ENCODE measurements around the gene LETM1. TPM values are rescaled to one million over a fixed set of nuclear protein-coding genes. Genes with fewer than 3 reads are reported as not detected.

LETM1 gene
- 56.1 and 58.0 TPM in 2 replicates for total RNA-seq (2014; rRNA removed)
- 19.1 TPM for polyA plus RNA-seq (2012)

- peak; percentile 94 for DNase-seq (ENCODE audit: low read depth)
These were observed at the start of gene LETM1 for GRCh38 chr4:1856071-1856942. TSS of gene LETM1 (minus strand) at chr4:1856156. CDS start at chr4:1855950, 206 bp downstream.

DNA sequence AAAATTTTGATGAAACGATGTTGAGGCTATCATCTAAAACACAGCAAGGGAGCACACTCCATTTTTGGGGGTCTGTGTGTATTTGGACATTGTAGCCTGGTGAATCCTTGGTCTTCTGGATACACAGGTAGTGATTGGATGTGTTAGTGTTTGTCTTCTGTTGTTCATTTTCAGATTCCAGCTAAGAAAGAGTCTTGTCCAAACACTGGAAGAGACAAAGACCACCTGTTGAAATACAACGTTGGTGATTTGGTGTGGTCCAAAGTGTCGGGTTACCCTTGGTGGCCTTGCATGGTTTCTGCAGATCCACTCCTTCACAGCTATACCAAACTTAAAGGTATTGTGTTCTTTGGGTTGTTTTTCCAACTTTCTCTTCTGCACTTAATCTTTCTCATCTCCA lies 48.1 kb upstream of the LETM1 start:
- no peak for DNase-seq (ENCODE audit: low read depth)

GRCh38 chr4:1903035-1903434 lies 47.1 kb upstream of the LETM1 start:
- no peak for DNase-seq (ENCODE audit: low read depth)

GRCh38 chr4:1902243-1902642 lies 46.3 kb upstream of the LETM1 start:
- no peak for DNase-seq (ENCODE audit: low read depth)

DNA sequence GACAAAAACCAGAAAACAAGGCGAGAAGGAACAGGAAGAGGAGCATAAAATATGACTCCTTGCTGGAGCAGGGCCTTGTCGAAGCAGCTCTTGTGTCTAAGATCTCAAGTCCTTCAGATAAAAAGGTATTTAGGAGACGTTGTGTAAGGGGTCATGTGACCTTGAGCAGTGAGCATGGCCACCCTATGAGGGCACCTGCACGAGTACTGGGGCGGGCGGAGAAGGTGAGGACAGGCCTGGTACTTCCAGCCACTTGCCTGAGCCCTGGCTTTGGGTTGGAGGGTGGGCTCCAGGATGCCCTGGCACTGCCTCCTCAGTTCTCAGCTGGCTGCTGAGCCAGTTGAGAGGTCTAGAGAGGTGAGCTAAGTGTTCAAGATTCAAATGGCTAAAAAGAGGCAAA lies 45.2 kb upstream of the LETM1 start:
- no peak for DNase-seq (ENCODE audit: low read depth)

GRCh38 chr4:1900624-1901023 lies 44.7 kb upstream of the LETM1 start:
- DNase-seq (ENCODE audit: low read depth): no peak

- DNase-seq (ENCODE audit: low read depth): no peak
These were observed 44.1 kb upstream of the LETM1 start for GRCh38 chr4:1900087-1900433.

DNA sequence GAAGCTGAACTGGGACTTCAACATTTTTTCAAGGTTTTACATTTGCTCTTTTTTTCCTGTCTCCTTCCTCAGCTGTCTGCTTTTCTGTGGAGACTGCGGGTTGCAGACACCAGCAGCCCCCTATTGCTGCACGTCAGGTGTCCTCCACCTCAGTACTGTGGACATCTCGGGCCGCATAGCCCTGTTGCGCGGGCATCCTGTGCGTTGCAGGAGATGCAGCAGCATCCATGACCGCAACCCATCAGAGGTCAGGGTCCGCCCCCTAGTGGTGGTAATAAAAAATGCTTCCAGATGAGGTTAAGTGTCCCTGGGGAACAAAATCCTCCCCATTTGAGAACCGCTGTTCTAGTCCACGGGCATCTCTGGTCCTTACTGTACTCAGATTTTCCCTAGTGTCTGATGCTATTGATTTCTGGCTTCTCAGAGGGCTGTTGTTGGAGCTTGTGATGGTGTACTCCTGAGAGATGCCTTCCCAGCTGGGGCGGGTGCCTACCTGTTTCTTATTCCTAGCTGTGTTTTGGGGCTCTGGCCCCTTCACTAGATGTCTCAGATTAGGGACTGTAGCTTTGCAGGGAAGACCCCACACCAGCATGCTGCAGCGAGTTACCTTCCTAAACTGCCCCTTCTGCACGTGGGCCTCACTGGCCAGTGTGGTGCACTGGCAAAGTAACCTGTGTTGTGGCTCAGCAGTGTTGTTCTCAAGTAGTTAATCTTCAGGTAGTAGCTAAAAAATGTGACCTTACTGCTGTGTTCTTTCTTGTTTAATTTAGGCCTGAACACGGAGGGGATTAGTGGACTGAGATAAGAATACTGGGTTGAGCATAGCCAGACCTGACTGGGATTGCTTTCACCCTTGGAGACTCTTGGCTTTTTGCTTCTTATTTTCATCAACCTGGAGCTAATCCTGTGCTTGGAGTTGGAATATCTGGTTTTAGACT lies 43.5 kb upstream of the LETM1 start:
- DNase-seq (ENCODE audit: low read depth): peak; percentile 81

DNA sequence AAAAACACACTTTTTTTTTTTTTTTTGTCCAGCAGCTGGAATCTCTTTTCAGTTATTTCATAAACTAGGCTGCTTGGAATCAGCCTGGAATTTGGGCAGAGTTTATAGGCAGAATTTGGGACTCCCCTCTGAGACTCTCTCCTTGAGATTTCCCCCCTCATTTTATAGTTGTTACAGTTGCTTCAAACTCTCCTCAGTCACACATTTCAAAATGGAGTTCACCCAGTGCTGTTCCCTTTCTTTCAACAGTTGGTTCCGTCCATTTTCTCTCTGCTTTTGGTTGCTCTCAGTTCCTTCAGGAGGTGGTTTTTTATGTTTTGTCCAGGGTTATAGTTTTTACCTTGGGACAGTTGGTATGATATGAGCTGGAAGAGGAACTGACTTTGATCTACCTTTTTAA lies 42.7 kb upstream of the LETM1 start:
- no peak for DNase-seq (ENCODE audit: low read depth)

DNA sequence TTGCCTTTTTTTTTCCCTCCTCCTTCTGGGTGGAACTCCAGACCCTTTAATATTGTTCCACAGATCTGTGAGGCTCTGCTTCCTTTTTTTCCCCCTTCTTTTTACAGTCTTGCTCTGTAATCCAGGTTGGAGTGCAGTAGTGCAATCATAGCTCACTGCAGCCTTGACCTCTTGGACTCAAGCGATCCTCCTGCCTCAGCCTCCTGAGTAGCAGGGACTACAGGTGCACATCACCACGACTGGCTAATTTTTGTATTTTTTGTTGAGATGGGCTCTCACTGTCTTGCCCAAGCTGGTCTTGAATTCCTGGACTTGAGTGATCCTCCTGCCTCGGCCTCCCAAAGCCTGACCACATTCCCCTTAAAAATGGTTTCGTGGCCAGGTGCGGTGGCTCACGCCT lies 42.1 kb upstream of the LETM1 start:
- no peak for DNase-seq (ENCODE audit: low read depth)

DNA sequence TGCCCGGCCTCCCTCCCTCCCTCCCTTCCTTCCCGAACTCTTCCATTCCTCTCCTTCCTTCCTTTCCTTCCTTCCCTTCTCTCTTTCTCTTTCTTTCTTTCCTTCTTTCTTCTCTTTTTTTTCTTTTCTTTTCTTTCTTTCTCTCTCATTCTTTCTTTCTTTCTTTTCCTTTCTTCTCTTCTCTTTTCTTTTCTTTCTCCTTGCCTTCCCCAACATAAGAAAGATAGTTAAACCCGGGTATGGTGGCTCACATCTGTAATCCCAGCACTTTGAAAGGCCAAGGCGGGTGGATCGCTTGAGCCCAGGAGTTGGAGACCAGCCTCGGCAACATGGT lies 40.7 kb upstream of the LETM1 start:
- DNase-seq (ENCODE audit: low read depth): no peak

GRCh38 chr4:1895971-1896657 lies 40.2 kb upstream of the LETM1 start:
- DNase-seq (ENCODE audit: low read depth): no peak

DNA sequence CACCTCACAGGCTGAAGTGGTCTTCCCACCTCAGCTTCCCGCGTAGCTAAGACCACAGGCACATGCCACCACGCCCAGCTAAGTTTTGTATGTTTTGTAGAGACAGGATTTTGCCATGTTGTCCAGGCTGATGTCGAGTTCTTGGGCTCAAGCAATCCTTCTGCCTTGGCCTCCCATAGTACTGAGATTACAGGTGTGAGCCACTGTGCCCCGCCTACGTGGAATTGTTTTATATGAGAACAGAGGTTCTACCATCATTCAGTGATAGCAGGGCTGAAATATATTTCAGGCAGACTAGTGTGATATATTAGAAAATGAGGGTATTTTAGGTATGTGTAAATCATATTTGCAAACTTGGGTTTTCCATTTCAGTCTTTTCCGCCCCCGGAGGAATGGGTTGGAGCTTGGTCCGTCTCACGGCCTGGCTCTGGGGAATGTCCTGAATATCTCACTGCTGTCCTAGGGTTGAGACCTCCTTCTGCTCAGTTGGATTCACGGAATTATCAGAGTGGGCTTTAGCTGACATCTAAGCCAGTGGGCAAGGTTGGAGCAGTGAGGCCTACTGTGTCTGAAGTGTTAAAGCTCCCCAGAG lies 35.1 kb upstream of the LETM1 start:
- DNase-seq (ENCODE audit: low read depth): no peak

- DNase-seq (ENCODE audit: low read depth): no peak
These were observed 31.1 kb upstream of the LETM1 start for GRCh38 chr4:1887052-1887451.

- DNase-seq (ENCODE audit: low read depth): no peak
These were observed 29.5 kb upstream of the LETM1 start for GRCh38 chr4:1885414-1885813.

GRCh38 chr4:1883583-1883982 lies 27.6 kb upstream of the LETM1 start:
- DNase-seq (ENCODE audit: low read depth): no peak

- DNase-seq (ENCODE audit: low read depth): no peak
These were observed 26.9 kb upstream of the LETM1 start for GRCh38 chr4:1882850-1883271.

DNA sequence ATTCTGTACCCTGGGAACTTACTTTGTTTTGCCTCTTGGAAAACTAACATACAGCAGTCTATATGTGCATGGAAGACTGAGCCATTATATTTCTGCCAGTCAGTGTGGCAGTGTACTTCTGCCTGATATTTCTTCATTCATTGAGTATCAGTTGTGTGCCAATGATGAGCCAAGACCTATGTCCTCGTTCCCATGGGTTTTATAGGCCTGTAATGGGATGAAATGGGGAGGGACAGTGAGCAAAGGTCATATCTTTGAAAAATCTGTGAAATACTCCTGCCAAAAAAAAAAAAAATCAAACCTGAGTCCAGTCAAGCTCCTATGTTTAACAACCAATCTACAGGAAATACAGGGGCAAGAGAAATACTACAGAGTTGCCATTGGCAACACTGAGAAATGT lies 24.4 kb upstream of the LETM1 start:
- no peak for DNase-seq (ENCODE audit: low read depth)

GRCh38 chr4:1879485-1879884 lies 23.5 kb upstream of the LETM1 start:
- no peak for DNase-seq (ENCODE audit: low read depth)

- DNase-seq (ENCODE audit: low read depth): no peak
These were observed 18.2 kb upstream of the LETM1 start for GRCh38 chr4:1874201-1874600.

DNA sequence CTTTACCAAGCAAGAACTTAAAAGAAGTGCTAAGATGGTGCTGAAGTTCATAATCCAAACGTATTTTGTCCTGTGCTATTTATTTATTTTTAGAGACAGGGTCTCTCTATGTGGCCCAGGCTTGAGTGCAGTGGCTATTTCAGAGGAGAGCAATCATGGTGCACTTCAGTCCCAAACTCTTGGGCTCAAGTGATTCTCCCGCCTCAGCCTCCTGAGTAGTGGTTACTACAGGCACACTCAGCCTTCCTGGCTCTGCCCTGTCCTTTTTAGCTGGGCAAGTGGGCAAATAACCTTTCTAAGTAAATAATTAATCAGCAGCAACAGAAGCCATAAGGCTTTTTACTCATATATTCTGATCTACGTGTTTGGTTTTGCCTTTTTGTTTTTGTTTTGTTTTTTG lies 17.8 kb upstream of the LETM1 start:
- no peak for DNase-seq (ENCODE audit: low read depth)

DNA sequence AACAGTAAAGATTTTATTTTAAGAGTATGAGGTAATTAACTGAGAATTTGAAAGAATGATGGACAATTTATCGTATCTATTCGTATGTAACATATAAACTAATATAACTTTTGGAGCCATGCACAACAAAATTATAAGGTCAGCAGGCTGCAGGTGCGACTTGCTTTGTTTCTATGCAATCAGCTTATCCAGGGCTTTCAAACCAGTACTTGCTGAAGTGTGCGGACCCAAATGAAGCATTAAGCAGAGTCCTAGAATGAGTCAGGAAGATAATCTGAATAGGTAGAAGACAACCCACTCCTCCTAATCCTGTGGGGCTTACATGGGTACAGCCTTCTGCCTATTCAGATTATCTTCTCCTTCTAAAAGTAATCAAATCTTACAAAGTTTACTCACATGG lies 17.3 kb upstream of the LETM1 start:
- no peak for DNase-seq (ENCODE audit: low read depth)

All from LHCN-M2 (cell line).